HG03378 (cell line): ENCODE results near the gene EXOC3L2.

ENCODE experiments used
- ATAC-seq: cut with Tn5 transposase; IDR thresholded peaks from one replicate; pipeline ENCODE4 v1.9.1; 2021; ENCODE audit warnings: mild to moderate bottlenecking, moderate library complexity; ENCODE audit not compliant: unreplicated experiment

Gene EXOC3L2

GRCh38 chr19:45182758-45183157 is 62.4 kb downstream of the EXOC3L2 start:
- ATAC-seq: no peak

GRCh38 chr19:45180936-45181335 is 64.3 kb downstream of the EXOC3L2 start:
- ATAC-seq: no peak

GRCh38 chr19:45179892-45180370 is 65.3 kb downstream of the EXOC3L2 start:
- no peak for ATAC-seq

GRCh38 chr19:45179072-45179891 is 65.9 kb downstream of the EXOC3L2 start:
- no peak for ATAC-seq

- peak; percentile 83 for ATAC-seq
Observed at GRCh38 chr19:45178262-45179071, 66.7 kb downstream of the EXOC3L2 start, which contains the start of gene BLOC1S3. TSS of gene BLOC1S3 (plus strand) at chr19:45178784. CDS start at chr19:45179297, 513 bp downstream.

- ATAC-seq: peak; percentile 4
Observed at GRCh38 chr19:45177817-45178261, 67.4 kb downstream of the EXOC3L2 start, which contains the start of gene TRAPPC6A. TSS of gene TRAPPC6A (minus strand) at chr19:45178237. CDS start at chr19:45178218, 19 bp downstream.

- no peak for ATAC-seq
Observed at GRCh38 chr19:45175515-45176345, 69.5 kb downstream of the EXOC3L2 start.

GRCh38 chr19:45173816-45174215 is 71.4 kb downstream of the EXOC3L2 start:
- no peak for ATAC-seq

- no peak for ATAC-seq
Observed at GRCh38 chr19:45172611-45173208, 72.5 kb downstream of the EXOC3L2 start.

GRCh38 chr19:45172173-45172572 is 73.0 kb downstream of the EXOC3L2 start:
- ATAC-seq: no peak

- ATAC-seq: no peak
Observed at GRCh38 chr19:45171211-45171623, 74.0 kb downstream of the EXOC3L2 start.

- ATAC-seq: no peak
Observed at GRCh38 chr19:45170146-45171106, 74.8 kb downstream of the EXOC3L2 start.

- ATAC-seq: no peak
Observed at GRCh38 chr19:45169602-45170001, 75.6 kb downstream of the EXOC3L2 start.

- no peak for ATAC-seq
Observed at GRCh38 chr19:45168767-45169351, 76.3 kb downstream of the EXOC3L2 start.

- no peak for ATAC-seq
Observed at GRCh38 chr19:45166723-45167252, 78.4 kb downstream of the EXOC3L2 start.

GRCh38 chr19:45164577-45165335 is 80.5 kb downstream of the EXOC3L2 start:
- peak; percentile 62 for ATAC-seq

- no peak for ATAC-seq
Observed at GRCh38 chr19:45163751-45164460, 81.3 kb downstream of the EXOC3L2 start.
